Astrocyte (in vitro differentiated cells and primary cell): Measurements from ENCODE around the gene KXD1.

Experiments used
- CTCF ChIP-seq: IDR thresholded peaks from 2 replicates; pipeline ENCODE4 v1.5.1; 2011; ENCODE audit warnings: low read depth, mild to moderate bottlenecking, inconsistent platforms, low read length, moderate library complexity; ENCODE audit not compliant: insufficient read depth
- EZH2 ChIP-seq: IDR thresholded peaks from 2 replicates; pipeline ENCODE4 v1.6.1; 2012; ENCODE audit warnings: mild to moderate bottlenecking, low read length, inconsistent platforms; ENCODE audit not compliant: insufficient read depth

- TF ChIP-seq CTCF = no peak
- TF ChIP-seq EZH2 = no peak
Observed at GRCh38 chr19:18513868-18514267, 43.8 kb upstream of the KXD1 start.
